CD4-positive, alpha-beta T cell (primary cell): Measurements from ENCODE around the gene EZH1. TPM values are rescaled to one million over a fixed set of nuclear protein-coding genes. Genes with fewer than 3 reads are reported as not detected.

Experiments used
- ATAC-seq: fragments of 200-7000 bp; cut with Tn5 transposase; one replicate; pipeline ENCODE4 v1.10.0; 2022; ENCODE audit warnings: mild to moderate bottlenecking; ENCODE audit not compliant: poor library complexity
- CTCF ChIA-PET: fragments of 350-600 bp; sonication (Branson Sonifier 250); formaldehyde crosslinking; loops from one replicate; lab custom pipeline; 2021; ENCODE audit warnings: antibody characterized with exemption, inconsistent platforms; lab: Charles Lee
- POLR2A ChIA-PET: fragments of 350-600 bp; sonication (Branson Sonifier 250); formaldehyde crosslinking; loops from one replicate; lab custom pipeline; 2021; ENCODE audit warnings: antibody characterized with exemption, inconsistent platforms; lab: Charles Lee
- DNase-seq, 14 experiments: peaks; one replicate each; pipeline ENCODE4 v3.0.0-alpha.2; 2013 to 2020; ENCODE audit warnings: mixed read lengths in 2 of 14
- H3K27ac ChIP-seq, 2 donors: one replicate each; pipeline versions ENCODE4 v1.5.1 to v1.7.0; 2013; ENCODE audit warnings: low read length in 2 of 2, low read depth in 1 of 2, mild to moderate bottlenecking in 1 of 2
- H3K27me3 ChIP-seq, 2 experiments: 1 replicate in 1 of 2; 2 replicates in 1 of 2; pipeline versions ENCODE4 v1.6.1 to v1.7.0; 2013; ENCODE audit warnings: low read length in 2 of 2, control low read depth in 1 of 2, mild to moderate bottlenecking in 1 of 2, moderate library complexity in 1 of 2; ENCODE audit not compliant: insufficient read depth in 2 of 2, control insufficient read depth in 1 of 2
- H3K36me3 ChIP-seq: one replicate; pipeline ENCODE4 v1.6.1; 2013; ENCODE audit warnings: low read length, control low read depth; ENCODE audit not compliant: insufficient read depth
- H3K4me1 ChIP-seq: one replicate; pipeline ENCODE4 v1.6.1; 2013; ENCODE audit warnings: low read length, control low read depth; ENCODE audit not compliant: insufficient read depth
- H3K4me3 ChIP-seq: one replicate; pipeline ENCODE4 v1.5.1; 2013; ENCODE audit warnings: mild to moderate bottlenecking, low read length, moderate library complexity
- H3K9me3 ChIP-seq, 2 experiments: 1 replicate in 1 of 2; 2 replicates in 1 of 2; pipeline versions ENCODE4 v1.6.1 to v1.7.0; 2013; ENCODE audit warnings: low read length in 2 of 2, mild to moderate bottlenecking in 2 of 2, control low read depth in 1 of 2, moderate library complexity in 1 of 2; ENCODE audit not compliant: control insufficient read depth in 1 of 2, insufficient read depth in 1 of 2
- H3K27ac Mint-ChIP-seq: one replicate; pipeline ENCODE4 v1.8.0; 2020; ENCODE audit warnings: mixed read lengths
- H3K27me3 Mint-ChIP-seq: one replicate; pipeline ENCODE4 v1.8.0; 2021; ENCODE audit warnings: mixed read lengths
- H3K36me3 Mint-ChIP-seq: one replicate; pipeline ENCODE4 v1.8.0; 2021; ENCODE audit warnings: low read depth, mixed read lengths
- H3K4me1 Mint-ChIP-seq: one replicate; pipeline ENCODE4 v1.8.0; 2021; ENCODE audit warnings: low read depth, mixed read lengths
- H3K4me3 Mint-ChIP-seq: one replicate; pipeline ENCODE4 v1.8.0; 2020; ENCODE audit warnings: mild to moderate bottlenecking, mixed read lengths
- H3K9me3 Mint-ChIP-seq: one replicate; pipeline ENCODE4 v1.8.0; 2020; ENCODE audit warnings: mixed read lengths
- intact Hi-C, 2 experiments: fragments of 100-400 bp; cut with DNase I in 1 of 2; cut with micrococcal nuclease in 1 of 2; formaldehyde crosslinking; loops; one replicate each; pipeline versions ENCODE4 v1.15.1 to v1.9.0; 2023 to 2025; cut with DNase I, micrococcal nuclease
- total RNA-seq, 174 experiments: library from RNA in 2 of 174; stranded (reverse) in 2 of 174; gene quantifications; one replicate each; pipeline ENCODE4 v1.2.3 and lab custom pipeline; 2021 to 2026
- TF ChIP-seq, protein P1 (sequence below): fragments of 200-600 bp; IDR thresholded peaks from one replicate; pipeline ENCODE4 v1.8.0; 2022; ENCODE audit warnings: antibody characterized with exemption, mild to moderate bottlenecking

EZH1 gene
- total RNA-seq, 2 experiments from 2014 or later, result 73.3 to 76.1 TPM

DNA sequence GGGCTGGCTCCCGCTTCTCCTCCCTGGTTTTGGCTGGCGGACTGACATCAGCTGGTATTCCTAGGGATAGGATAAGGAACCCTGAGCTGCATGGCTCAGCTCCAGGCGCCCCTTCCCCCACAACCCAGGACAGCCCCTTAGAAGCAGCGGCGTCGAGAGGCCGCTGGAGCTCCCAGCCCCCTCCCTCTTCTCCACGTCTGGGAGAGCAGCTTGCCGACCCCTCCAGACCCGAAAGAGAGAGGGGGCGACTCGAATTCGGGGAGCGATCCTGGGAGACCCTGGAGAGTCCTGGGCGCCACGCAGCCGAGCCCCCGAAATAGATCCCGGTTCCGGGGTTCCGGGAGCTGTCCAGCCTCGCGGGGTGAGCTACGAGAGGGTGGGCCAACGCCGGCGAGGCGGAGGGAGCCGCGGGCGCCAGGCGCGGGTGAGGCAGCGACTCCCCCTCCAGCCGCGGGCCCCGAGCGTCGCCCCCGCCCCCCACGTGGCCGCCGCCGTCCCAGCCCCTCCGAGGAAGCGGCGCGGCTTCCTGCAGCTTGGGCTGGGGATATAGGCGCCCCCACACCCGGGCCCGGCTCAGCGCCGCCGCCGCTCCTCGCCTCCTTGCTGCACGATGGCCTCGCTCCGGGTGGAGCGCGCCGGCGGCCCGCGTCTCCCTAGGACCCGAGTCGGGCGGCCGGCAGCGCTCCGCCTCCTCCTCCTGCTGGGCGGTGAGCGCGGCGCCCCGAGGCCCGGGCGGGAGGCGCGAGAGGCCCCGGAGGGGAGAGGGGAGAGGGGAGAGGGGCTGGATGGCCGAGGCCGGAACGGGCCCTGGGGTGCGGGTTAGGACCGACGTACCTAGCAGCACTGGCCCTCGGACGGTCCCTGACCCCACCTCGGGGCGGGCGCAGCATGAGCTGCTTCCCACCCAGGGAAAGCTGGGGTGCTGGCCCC, 16.1 kb upstream of the EZH1 start, which contains the start of gene RAMP2:
Gene RAMP2, plus strand, starts transcription at position 576 of the 930 bp plus-strand sequence. Its CDS starts 35 bp downstream, at position 611.
- peaks cover 15% of the 10 kb centered on the region for H3K4me1 ChIP-seq
- peak; percentile 39 for ATAC-seq
- no peak within 1 kb of the TSS for H3K27ac ChIP-seq
- TF ChIP-seq, protein P1, sequence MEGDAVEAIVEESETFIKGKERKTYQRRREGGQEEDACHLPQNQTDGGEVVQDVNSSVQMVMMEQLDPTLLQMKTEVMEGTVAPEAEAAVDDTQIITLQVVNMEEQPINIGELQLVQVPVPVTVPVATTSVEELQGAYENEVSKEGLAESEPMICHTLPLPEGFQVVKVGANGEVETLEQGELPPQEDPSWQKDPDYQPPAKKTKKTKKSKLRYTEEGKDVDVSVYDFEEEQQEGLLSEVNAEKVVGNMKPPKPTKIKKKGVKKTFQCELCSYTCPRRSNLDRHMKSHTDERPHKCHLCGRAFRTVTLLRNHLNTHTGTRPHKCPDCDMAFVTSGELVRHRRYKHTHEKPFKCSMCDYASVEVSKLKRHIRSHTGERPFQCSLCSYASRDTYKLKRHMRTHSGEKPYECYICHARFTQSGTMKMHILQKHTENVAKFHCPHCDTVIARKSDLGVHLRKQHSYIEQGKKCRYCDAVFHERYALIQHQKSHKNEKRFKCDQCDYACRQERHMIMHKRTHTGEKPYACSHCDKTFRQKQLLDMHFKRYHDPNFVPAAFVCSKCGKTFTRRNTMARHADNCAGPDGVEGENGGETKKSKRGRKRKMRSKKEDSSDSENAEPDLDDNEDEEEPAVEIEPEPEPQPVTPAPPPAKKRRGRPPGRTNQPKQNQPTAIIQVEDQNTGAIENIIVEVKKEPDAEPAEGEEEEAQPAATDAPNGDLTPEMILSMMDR, result no peak
- peak in 3 of 14 experiments; percentile 13 to 41 (median 37) for DNase-seq
- Mint-ChIP-seq H3K4me3 (peak within 1 kb of the TSS; percentile 67), H3K27ac (no peak within 1 kb of the TSS), H3K36me3 (no peaks in the 10 kb centered on the region), H3K27me3 (peaks cover 79% of the 10 kb centered on the region), H3K9me3 (no peaks in the 10 kb centered on the region), H3K4me1 (peaks cover 9% of the 10 kb centered on the region)
- peak within 1 kb of the TSS; percentile 10 for H3K4me3 ChIP-seq
- peaks cover 0 to 11% of the 10 kb centered on the region in 2 experiments for H3K9me3 ChIP-seq
- intact Hi-C loops, result no loop called here
- ChIA-PET POLR2A (interaction anchor here (1.1 to 1.4 kb wide), 2 partner anchors 20 to 78 kb away, joined by 4 read pairs; partner anchors contain the start of gene WNK4), CTCF (interaction anchor here (1.2 kb wide), 1 partner anchor 182 kb away, joined by 4 read pairs; no protein-coding TSS in a partner anchor)
- H3K27me3 ChIP-seq, result peaks cover 47% of the 10 kb centered on the region in 2 experiments
- H3K36me3 ChIP-seq, result no peaks in the 10 kb centered on the region

DNA sequence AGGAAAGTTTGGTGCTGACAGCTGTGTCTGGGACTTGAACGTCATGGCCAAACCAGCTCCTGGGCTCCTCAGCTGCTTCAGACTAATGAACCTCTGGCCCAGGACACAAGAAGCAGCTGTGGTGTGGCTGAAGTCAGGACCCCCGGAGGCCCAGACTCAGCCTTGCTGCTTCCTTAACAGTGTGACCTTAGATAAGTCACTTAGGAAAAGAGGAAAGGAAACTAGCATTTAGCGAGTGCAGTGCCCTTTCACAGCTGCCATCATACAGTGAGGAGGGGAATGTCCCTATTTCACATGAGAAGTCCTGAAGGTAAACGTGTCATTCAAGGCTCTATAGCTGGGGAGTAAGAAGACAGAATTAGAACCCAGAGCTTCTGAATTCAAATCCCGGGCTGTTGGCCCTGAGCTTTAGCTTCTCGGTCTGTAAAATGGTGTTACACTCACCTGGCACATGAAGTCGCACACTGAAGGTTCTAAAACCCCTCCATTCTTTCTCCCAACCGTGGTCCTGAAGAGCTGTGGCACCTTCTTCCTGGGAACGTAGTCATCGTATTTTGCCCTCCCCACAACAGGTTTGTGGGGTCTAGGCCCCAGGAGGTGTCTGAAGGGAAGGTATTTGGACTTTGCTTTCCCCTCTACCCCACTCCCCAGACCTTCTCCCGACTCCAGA, 15.3 kb upstream of the EZH1 start:
- Histone ChIP-seq H3K4me3 (no peak overlapping the region), H3K27me3 (peaks cover 40 to 47% of the 10 kb centered on the region in 2 experiments), H3K4me1 (peaks cover 15% of the 10 kb centered on the region), H3K36me3 (no peaks in the 10 kb centered on the region), H3K27ac (no peak overlapping the region), H3K9me3 (peaks cover 0 to 11% of the 10 kb centered on the region in 2 experiments)
- ATAC-seq (no peak), DNase-seq (peak in 2 of 14 experiments; percentile 47)
- ChIA-PET CTCF (interaction anchor here (1.2 kb wide), 1 partner anchor 182 kb away, joined by 4 read pairs; no protein-coding TSS in a partner anchor), POLR2A (interaction anchor here (1.4 kb wide), 1 partner anchor 21 kb away, joined by 4 read pairs; the partner anchor contains the start of gene WNK4)
- TF ChIP-seq, protein P1, result no peak
- Mint-ChIP-seq H3K36me3 (no peaks in the 10 kb centered on the region), H3K4me1 (peaks cover 9% of the 10 kb centered on the region), H3K27me3 (peaks cover 73% of the 10 kb centered on the region), H3K9me3 (no peaks in the 10 kb centered on the region), H3K4me3 (peak overlapping the region; percentile 67), H3K27ac (no peak overlapping the region)
- intact Hi-C loops, result no loop called here

DNA sequence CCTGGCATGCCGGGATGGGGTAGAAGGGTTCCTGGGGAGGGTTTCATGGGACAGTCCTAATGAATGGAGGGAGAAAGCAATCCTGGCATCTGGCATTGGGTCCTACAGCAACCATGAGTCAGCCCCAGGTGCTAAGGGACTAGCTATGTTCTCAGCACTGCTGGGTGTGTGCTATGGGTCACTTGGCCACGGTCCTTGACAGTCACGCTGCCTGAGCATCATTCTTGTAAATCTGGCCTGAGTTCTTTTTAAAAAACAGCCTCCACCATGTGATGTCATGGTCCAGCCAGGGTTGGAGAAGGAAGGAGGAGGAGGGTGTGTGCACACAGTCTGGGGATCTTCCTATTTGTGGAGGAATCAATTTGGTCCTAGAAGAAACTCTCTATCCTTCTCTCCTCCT, 9.9 kb upstream of the EZH1 start:
- no peak overlapping the region for H3K4me3 ChIP-seq
- H3K4me1 ChIP-seq, result no peaks in the 10 kb centered on the region
- no peaks in the 10 kb centered on the region for H3K4me1 Mint-ChIP-seq
- CTCF ChIA-PET, result interaction anchor here (0.8 to 1.1 kb wide), 2 partner anchors 9 kb away, joined by 3 read pairs; no protein-coding TSS in a partner anchor
- no peaks in the 10 kb centered on the region for H3K9me3 ChIP-seq
- TF ChIP-seq, protein P1, result no peak
- H3K9me3 Mint-ChIP-seq, result no peaks in the 10 kb centered on the region
- H3K36me3 Mint-ChIP-seq, result no peaks in the 10 kb centered on the region
- ATAC-seq (no peak), DNase-seq (no peak)
- no peak overlapping the region for H3K4me3 Mint-ChIP-seq
- H3K36me3 ChIP-seq, result no peaks in the 10 kb centered on the region
- intact Hi-C loops, result no loop called here
- no peak overlapping the region for H3K27ac ChIP-seq
- no peak overlapping the region for H3K27ac Mint-ChIP-seq
- POLR2A ChIA-PET, result no interaction called here
- H3K27me3 ChIP-seq, result peaks cover 10 to 14% of the 10 kb centered on the region in 2 experiments
- peaks cover 55% of the 10 kb centered on the region for H3K27me3 Mint-ChIP-seq
